ENCODE measurements around the gene THRB.

- TF ChIP-seq CTCF (IDR thresholded peaks at IDR 0.05; ENCODE audit: low read length) (no peak), EZH2 (IDR thresholded peaks at IDR 0.05; ENCODE audit: borderline replicate concordance, low read length) (no peak)
Measured at GRCh38 chr3:24460974-24461373, 33.7 kb downstream of the THRB start.
